H54 (cell line): Measurements from ENCODE around the gene ABLIM1.

Experiments used
- DNase-seq: peaks from one replicate; pipeline ENCODE4 v3.0.0; 2011; ENCODE audit warnings: low spot score, mixed read lengths; ENCODE audit not compliant: insufficient read length
- FAIRE-seq: peaks from 3 replicates; lab custom pipeline; 2011; peaks lifted over from hg19 to GRCh38; lab: Jason Lieb, UNC
- POLR2A ChIP-seq: IDR thresholded peaks from 2 replicates; pipeline ENCODE4 v1.6.1; 2011; ENCODE audit warnings: low read depth, mild to moderate bottlenecking, low read length

The ABLIM1 gene

DNA sequence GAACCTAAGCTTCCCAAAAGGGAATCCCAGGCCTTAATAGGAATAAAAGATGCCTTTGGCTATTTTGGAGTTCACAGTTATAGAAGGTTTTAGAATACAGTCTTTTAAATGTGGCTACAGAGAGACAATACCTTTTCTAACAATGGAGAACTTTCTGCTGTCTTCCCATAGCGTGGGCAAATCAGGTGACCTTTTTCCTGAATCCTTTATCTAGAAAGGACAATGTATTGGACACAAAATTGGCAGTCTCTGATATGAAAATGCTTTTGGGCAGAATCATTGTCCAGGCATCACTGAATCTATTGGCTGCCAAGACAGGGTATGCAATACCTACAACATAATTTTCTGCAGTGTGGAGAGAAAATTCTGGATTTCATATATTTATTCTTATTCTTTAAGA is 7.8 kb upstream of the ABLIM1 start:
- DNase-seq (no peak), FAIRE-seq (no peak)
- no peak for TF ChIP-seq POLR2A

DNA sequence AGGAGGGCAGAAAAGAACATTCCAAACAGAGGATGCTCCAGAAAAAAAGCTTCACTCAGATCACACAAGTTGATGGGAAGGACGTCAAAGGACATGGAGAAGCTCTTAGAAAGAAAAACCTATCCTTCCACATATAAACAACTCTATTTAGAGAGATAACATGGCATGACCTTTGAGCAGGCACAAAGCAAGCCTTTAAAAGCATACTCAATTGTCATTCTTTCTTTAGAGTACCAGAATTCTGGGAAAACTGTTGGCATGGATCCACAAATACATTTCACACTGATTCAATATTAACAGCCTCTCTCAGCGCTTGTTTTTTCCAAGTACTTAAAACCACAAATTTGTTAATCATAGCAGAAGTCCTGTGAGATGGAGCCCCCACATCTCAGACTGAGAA is 7.3 kb upstream of the ABLIM1 start:
- no peak for TF ChIP-seq POLR2A
- no peak for FAIRE-seq
- DNase-seq = no peak

DNA sequence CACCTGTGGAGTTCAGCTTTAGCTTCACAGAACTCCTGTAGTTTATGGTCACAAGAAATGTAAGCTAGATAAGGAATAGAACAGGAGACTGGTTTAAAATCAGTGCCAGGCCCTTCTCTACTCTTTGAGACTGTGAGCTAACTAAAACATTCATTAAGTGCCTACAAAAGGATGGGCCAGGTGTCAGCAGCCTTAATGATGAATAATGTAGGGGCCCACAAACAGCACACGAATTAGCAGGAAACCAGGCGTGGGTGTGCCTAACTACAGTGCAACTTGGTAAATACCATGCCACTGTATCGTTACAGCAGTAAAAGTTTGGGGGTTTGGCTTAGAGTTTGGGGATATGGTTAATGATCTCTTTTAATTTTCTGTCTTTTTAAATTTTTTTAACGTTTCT is 6.1 kb upstream of the ABLIM1 start:
- no peak for TF ChIP-seq POLR2A

DNA sequence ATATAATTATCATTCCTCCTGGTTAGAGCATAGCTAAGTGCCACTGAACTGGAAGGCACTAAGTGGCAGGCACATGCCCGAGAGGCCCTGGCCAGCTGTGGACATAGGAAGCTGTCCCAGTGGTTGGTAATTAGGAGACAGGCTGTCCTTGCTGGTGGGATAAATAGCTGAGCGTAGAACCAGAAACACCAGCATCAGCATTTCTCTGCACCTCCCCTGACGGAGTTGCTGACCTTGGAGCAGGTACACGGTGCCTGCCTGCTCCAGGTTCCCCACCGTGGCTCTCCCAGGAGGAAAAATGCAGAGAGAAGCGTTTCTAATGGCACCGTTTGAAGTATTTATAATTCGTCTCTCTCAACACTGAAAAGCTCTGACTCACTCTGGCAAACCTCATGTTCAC is 5.6 kb upstream of the ABLIM1 start:
- no peak for TF ChIP-seq POLR2A
- DNase-seq = no peak
- no peak for FAIRE-seq

More for the DNA sequence above, 6.1 kb upstream of the ABLIM1 start:
- DNase-seq (no peak), FAIRE-seq (no peak)

DNA sequence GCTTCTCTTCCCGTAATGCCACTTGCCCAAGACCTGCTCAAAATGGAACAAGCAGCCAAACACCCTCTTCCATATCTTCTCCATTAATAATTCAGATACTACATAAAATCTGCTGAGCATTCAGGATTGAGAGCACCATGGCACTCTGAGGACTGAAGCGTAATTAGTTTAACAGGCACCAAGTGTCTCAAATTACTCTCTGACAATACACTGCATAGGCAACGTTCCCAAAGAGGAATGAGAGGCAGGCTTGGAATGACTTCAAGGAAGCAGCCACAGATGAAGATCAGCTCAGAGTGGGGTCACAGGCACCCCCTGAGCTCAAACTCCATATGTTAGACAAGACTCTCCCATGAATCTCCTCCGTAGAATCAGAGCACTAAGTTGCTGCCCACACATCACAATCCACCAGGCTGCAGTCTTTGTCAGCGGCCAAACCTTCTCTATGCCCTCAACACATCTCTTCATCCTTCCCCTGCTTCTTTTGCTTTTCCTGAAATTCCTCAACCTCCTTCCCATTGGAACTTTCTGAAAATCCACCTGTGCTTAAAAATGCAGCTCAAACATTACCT is 4.7 kb upstream of the ABLIM1 start:
- TF ChIP-seq POLR2A = no peak
- DNase-seq = no peak

DNA sequence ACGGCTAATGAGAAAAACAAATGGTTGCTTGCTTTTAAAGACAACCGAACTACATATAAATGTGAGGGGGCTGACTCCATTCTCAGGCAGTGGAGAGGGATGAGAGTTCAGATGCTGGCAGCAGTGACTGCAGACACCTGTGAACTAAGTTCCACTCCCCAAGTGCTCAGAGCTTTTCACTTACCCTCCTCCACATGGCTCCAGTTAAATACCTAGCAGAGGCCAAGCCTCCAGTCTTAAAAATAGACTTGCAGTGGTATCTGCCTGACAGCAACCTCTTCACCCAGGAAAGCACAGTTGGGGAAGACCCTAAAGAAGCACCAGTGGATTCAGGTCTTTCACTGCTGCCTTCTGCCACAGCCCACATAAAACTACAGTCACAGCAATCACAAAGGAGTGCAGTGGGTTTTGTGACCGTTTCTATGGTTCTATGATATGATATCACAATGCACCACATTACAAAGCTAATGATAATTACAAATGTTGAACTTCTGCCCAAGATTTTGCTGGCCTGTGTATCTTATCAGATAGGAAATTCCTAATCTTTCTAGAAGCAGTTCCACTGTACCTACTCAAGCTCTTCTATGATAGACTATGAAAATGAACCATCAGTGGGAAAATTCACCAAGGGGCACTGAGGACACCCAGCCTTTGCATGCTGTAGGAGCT is 3.3 kb upstream of the ABLIM1 start:
- FAIRE-seq = no peak
- TF ChIP-seq POLR2A = no peak
- DNase-seq = no peak

More for the DNA sequence above, 4.7 kb upstream of the ABLIM1 start:
- FAIRE-seq = no peak

DNA sequence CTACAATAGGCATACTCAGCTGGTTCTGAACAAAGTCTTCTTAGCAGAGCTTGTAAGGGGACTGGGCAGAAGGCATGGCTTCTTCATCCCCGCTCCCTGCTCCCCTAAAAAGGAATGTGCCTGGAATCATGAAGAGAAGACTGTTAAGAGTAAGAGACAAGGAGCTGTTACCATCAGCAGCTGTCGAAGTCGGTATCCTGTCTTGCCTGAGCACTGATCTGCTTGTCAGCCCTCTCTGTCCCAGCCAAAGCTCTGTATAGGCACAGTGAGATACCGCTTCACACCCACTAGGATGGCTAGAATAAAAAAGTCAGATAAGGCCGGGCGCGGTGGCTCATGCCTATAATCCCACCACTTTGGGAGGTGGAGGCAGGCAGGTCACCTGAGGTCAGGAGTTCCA is 2.4 kb downstream of the ABLIM1 start:
- FAIRE-seq (no peak), DNase-seq (no peak)
- no peak for TF ChIP-seq POLR2A

DNA sequence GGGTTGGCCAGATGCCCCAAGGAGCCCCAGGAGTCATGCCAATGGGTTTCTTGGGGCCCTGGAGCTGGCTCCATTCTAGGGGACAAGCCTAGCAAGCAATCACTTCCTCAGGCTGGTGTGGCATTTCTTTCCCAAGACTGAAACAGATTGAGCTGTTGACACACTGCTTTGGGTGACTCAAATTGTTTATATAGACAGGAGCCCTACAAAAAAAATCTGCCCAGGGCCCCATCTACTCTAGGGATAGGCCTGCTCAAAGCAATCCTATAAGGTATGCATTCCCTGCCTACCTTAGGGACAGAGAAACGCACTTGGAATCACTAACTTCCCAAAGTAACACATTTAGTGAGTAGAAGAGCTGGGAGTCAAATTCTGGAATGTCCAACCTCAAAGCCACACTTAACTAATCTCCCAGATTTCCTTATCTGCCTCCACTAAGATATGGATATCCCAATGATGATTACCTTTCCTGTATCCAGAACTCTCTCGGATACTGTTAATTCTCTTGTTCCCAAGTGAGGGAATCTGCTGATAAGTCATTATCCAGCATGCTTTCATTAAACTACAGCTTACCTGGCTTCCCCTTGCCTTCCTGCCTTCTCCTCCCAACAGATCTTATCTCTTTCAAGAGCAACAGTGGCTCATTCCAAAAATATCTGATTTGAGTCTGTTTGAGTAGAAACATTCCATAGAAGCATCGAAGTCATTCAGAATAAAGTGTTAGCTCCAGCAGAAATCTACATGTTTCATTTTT is 3.1 kb downstream of the ABLIM1 start:
- FAIRE-seq (no peak), DNase-seq (no peak)
- TF ChIP-seq POLR2A = no peak

DNA sequence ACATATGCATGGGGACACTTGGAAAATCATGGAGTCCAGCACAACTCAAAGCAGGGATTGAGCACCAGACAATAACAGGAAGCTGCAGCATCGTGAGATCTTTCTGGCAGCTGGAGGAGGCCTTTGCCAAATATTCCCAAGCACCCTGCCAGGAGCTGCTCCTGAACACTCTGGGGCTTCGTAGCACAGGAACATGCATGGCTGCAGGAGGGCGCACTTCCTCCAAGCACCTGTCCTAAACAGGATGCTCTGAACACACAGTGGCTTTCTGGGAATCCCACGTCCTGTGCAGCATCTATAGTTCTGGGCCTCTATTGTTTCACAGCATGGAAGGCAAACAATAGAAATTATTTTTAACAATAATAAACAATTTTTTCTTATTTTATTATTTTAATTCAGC is 4.1 kb downstream of the ABLIM1 start:
- DNase-seq = no peak
- no peak for TF ChIP-seq POLR2A
- FAIRE-seq = no peak

DNA sequence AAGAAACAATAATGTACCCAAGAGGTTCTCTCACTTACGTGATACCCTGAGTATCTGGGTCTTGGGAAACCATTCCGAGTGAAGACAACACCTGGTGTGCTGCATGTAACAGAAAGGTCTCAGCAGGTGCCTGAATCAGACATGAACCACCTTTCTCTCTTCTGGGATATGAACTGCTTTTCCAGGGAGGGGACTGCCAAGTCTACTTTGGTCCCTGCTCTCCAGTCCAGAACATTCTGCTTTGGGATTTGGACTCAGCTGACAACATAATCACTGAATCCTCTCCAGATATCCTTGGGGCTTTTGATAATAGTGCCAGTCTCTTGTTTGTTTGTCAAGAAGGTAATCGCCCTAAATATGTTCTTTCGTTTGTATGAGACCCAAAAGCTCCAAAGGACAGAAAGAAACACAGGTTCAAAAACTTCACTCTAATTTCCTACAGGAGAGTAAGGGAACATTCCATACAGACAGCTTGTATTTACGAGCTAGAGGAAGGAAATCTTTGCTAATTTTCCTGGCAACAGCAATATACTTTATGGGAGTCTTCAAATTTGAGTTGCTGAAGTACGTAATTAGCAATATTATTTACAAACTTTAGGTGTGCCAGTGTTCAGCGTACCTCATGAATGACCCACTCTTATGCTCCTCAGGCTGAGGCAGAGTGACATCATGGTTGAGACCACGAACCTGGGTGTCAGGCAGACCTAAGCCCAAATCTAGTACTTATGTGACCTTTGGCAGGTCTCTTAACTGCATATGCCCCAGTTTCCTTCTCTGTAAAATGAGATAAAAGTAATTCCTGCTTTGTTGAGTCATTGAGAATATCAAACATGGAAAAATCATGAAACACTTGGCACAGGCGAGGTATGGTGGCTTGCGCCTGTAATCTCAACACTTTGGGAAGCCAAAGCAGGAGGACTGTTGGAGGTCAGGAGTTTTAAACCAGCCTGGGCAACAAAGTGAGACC is 5.4 kb downstream of the ABLIM1 start:
- no peak for FAIRE-seq
- DNase-seq = no peak
- TF ChIP-seq POLR2A = no peak

DNA sequence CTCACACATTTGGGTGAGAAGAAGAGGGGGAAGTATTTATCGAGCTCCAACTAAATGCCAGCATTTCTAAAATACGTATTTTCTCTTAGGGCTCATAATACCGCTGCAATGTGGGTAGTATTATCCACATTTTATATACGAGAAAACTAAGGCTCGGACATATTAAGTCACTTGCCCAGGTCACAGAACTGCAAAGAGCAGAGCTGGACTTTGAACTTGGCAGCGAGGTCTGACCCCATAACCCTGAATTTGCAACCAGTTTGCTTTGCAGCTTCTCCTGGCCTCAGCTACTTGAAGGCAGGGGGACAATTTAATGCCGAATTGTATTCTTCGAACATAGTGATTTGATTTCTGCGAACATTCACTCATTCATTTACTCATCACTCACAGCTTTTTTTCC is 7.2 kb downstream of the ABLIM1 start:
- DNase-seq (no peak), FAIRE-seq (no peak)
- TF ChIP-seq POLR2A = no peak

DNA sequence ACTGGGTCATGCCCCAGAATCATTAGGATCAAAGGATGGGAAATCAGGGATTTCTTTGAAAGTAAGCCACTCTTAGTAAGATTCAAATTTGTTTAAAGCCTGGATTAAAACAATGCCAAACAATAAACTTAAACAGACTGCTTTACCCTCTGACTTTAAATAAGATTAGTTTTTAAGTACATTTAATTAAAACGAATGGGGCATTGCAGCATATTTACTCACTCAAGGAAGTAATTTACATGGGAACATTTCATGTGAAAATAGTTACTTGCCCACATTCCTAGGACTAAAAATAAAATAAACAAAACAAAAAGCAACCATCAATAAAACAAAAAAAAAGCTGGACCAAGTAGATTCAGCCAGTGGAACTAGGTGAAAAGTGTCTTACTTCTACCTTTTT is 7.8 kb downstream of the ABLIM1 start:
- FAIRE-seq (no peak), DNase-seq (no peak)
- TF ChIP-seq POLR2A = no peak

DNA sequence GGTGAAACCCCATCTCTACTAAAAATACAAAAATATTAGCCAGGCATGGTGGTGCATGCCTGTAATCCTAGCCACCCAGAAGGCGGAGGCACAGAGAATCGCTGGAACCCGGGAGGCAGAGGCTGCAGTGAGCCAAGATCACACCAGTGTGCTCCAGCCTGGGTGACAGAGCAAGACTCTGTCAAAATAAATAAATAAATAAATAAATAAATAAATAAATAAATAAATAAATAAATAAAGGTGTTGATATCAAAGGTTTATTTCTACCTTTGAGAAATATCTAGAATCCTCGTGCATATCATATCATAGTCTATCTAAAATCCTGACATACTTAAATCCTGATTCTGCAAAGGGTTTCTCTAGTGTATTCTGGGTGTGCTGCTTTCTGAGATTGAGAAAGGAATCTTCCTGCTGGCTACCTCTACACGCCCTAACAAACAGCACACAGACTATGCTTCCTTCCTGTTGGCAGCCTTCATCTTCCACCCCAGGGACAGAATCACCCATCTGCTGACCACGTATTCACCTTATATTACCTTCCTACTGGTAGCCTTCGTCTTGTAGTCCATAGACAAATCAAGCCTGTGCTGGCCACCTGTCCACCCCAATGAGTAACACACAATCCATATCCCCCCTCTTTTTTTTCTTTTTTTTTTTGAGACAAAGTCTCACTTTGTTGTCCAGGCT is 8.7 kb downstream of the ABLIM1 start:
- TF ChIP-seq POLR2A = no peak
- DNase-seq (no peak), FAIRE-seq (no peak)
